HepG2 (cell line): ENCODE measurements around the gene SNX10. TPM values are rescaled to one million over a fixed set of nuclear protein-coding genes. Genes with fewer than 3 reads are reported as not detected.
A peak's percentile ranks its signal among the peaks of the same experiment; 100 is the strongest.

Experiments
- HDAC2 ChIP-seq: sonication (generic); formaldehyde crosslinking; IDR thresholded peaks from 2 replicates; pipeline ENCODE4 v1.4.0; 2020; ENCODE audit warnings: missing genetic modification reagents
- HNRNPLL ChIP-seq: fragments of 200-400 bp; formaldehyde crosslinking; IDR thresholded peaks from 2 replicates; pipeline ENCODE4 v1.6.1; 2017; ENCODE audit warnings: mild to moderate bottlenecking, low read depth, low read length; ENCODE audit not compliant: poor library complexity, severe bottlenecking
- MEF2D ChIP-seq: sonication (generic); formaldehyde crosslinking; IDR thresholded peaks from 2 replicates; pipeline ENCODE4 v1.5.1; 2020; ENCODE audit warnings: mild to moderate bottlenecking, missing genetic modification reagents
- RXRA ChIP-seq: sonication (generic); formaldehyde crosslinking; IDR thresholded peaks from 2 replicates; pipeline ENCODE4 v1.5.1; 2020; ENCODE audit warnings: missing genetic modification reagents
- ZNF205 ChIP-seq: IDR thresholded peaks from 2 replicates; pipeline ENCODE4 v1.6.1; 2018; ENCODE audit warnings: missing biosample characterization, missing genetic modification reagents
- ZNF382 ChIP-seq: sonication (generic); formaldehyde crosslinking; IDR thresholded peaks from 2 replicates; pipeline ENCODE4 v1.5.0; 2020; ENCODE audit warnings: missing genetic modification reagents, mild to moderate bottlenecking, borderline replicate concordance
- ZNF558 ChIP-seq: sonication (generic); formaldehyde crosslinking; IDR thresholded peaks from 2 replicates; pipeline ENCODE4 v1.9.0; 2022; ENCODE audit warnings: mild to moderate bottlenecking, missing genetic modification reagents, borderline replicate concordance
- ZNF777 ChIP-seq: sonication (generic); formaldehyde crosslinking; IDR thresholded peaks from 2 replicates; pipeline ENCODE4 v1.4.0; 2020; ENCODE audit warnings: missing genetic modification reagents
- polyA plus RNA-seq, 8 experiments: library from polyadenylated mRNA; depleted of rRNA in 3 of 8; stranded (reverse) in 7 of 8; unstranded in 1 of 8; fragments of >200 nt; fragmentation: Illumina TruSeq in 4 of 8; extraction: Trizol in 4 of 8; gene quantifications; 2 replicates each; pipeline versions ENCODE4 v1.2.1 to v1.2.3, GENCODE V29; 2011 to 2016; ENCODE audit warnings: low read depth in 4 of 8, missing spikeins in 1 of 8, mixed read lengths in 1 of 8; ENCODE audit not compliant: insufficient read depth in 1 of 8
- total RNA-seq, 5 experiments: library from RNA; depleted of rRNA; stranded (reverse); fragments of >200 nt; fragmentation: Illumina TruSeq; extraction: Trizol; gene quantifications; 2 replicates each; pipeline ENCODE4 v1.2.3, GENCODE V29; 2016; ENCODE audit warnings: low read depth in 1 of 5
- TF ChIP-seq, protein P1 (sequence below): sonication (generic); formaldehyde crosslinking; IDR thresholded peaks from 2 replicates; pipeline ENCODE4 v1.5.0; 2020; ENCODE audit warnings: mild to moderate bottlenecking, missing genetic modification reagents, borderline replicate concordance
- TF ChIP-seq, protein P2 (sequence below): IDR thresholded peaks from 2 replicates; pipeline ENCODE4 v1.6.1; 2018; ENCODE audit warnings: missing genetic modification reagents
- TF ChIP-seq, protein P3 (sequence below), 2 experiments: sonication (generic) in 1 of 2; formaldehyde crosslinking in 1 of 2; IDR thresholded peaks; 2 replicates each; pipeline versions ENCODE4 v1.4.0 to v1.6.1; 2016 to 2020; ENCODE audit warnings: borderline replicate concordance in 1 of 2, low read depth in 1 of 2, mild to moderate bottlenecking in 1 of 2, missing genetic modification reagents in 1 of 2
- TF ChIP-seq, protein P4 (sequence below): sonication (generic); formaldehyde crosslinking; IDR thresholded peaks from 2 replicates; pipeline ENCODE4 v1.8.0; 2023; ENCODE audit warnings: mild to moderate bottlenecking, missing genetic modification reagents

The SNX10 gene
- total and polyA plus RNA-seq, 2 of the 13 experiments (the other 11 are each of a cell fraction or from before 2014, with no cell fraction given): 26.0 to 27.6 TPM

DNA sequence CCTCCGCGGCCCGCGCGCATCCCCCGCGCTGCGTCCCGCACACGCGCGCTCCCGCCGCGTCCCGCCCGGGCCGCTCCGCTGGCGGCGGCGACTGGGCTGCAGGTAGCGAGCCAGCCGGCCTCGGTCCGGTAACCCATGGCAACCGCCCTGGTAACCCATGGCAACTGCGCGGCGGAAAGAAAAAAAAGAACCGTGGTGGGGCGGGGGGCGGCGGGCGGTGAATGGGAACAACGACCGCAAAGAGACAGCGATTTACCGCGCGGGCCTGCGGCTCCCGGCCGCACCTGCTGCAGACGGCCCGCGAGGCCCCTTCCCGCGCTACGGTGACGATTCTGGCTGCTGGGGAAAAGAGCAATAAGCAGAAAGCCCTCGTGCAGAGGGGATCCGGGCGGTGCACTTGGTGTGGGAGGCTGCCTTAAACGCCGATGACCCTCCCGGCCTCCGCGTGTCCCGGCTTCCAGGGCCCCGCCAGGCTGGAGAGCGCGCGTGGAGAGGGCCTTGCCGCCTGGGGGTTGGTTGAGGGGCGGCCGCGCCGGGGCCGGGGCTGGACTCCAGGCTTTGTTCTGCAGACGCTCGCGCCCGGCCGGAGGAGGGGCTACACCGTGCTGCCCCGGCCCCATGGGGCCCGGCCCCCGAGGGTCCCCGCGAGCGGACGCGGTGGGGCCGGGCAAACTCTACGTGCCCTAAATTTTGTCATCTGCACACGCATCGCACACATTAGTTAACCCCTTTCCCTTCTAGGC, 84.7 kb downstream of the SNX10 start (continued):
- TF ChIP-seq, protein P1, sequence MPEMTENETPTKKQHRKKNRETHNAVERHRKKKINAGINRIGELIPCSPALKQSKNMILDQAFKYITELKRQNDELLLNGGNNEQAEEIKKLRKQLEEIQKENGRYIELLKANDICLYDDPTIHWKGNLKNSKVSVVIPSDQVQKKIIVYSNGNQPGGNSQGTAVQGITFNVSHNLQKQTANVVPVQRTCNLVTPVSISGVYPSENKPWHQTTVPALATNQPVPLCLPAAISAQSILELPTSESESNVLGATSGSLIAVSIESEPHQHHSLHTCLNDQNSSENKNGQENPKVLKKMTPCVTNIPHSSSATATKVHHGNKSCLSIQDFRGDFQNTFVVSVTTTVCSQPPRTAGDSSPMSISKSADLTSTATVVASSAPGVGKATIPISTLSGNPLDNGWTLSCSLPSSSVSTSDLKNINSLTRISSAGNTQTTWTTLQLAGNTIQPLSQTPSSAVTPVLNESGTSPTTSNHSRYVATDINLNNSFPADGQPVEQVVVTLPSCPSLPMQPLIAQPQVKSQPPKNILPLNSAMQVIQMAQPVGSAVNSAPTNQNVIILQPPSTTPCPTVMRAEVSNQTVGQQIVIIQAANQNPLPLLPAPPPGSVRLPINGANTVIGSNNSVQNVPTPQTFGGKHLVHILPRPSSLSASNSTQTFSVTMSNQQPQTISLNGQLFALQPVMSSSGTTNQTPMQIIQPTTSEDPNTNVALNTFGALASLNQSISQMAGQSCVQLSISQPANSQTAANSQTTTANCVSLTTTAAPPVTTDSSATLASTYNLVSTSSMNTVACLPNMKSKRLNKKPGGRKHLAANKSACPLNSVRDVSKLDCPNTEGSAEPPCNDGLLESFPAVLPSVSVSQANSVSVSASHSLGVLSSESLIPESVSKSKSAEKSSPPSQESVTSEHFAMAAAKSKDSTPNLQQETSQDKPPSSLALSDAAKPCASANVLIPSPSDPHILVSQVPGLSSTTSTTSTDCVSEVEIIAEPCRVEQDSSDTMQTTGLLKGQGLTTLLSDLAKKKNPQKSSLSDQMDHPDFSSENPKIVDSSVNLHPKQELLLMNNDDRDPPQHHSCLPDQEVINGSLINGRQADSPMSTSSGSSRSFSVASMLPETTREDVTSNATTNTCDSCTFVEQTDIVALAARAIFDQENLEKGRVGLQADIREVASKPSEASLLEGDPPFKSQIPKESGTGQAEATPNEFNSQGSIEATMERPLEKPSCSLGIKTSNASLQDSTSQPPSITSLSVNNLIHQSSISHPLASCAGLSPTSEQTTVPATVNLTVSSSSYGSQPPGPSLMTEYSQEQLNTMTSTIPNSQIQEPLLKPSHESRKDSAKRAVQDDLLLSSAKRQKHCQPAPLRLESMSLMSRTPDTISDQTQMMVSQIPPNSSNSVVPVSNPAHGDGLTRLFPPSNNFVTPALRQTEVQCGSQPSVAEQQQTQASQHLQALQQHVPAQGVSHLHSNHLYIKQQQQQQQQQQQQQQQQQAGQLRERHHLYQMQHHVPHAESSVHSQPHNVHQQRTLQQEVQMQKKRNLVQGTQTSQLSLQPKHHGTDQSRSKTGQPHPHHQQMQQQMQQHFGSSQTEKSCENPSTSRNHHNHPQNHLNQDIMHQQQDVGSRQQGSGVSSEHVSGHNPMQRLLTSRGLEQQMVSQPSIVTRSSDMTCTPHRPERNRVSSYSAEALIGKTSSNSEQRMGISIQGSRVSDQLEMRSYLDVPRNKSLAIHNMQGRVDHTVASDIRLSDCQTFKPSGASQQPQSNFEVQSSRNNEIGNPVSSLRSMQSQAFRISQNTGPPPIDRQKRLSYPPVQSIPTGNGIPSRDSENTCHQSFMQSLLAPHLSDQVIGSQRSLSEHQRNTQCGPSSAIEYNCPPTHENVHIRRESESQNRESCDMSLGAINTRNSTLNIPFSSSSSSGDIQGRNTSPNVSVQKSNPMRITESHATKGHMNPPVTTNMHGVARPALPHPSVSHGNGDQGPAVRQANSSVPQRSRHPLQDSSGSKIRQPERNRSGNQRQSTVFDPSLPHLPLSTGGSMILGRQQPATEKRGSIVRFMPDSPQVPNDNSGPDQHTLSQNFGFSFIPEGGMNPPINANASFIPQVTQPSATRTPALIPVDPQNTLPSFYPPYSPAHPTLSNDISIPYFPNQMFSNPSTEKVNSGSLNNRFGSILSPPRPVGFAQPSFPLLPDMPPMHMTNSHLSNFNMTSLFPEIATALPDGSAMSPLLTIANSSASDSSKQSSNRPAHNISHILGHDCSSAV (CRISPR knock-in tag): no peak
- TF ChIP-seq, protein P2, sequence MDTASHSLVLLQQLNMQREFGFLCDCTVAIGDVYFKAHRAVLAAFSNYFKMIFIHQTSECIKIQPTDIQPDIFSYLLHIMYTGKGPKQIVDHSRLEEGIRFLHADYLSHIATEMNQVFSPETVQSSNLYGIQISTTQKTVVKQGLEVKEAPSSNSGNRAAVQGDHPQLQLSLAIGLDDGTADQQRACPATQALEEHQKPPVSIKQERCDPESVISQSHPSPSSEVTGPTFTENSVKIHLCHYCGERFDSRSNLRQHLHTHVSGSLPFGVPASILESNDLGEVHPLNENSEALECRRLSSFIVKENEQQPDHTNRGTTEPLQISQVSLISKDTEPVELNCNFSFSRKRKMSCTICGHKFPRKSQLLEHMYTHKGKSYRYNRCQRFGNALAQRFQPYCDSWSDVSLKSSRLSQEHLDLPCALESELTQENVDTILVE (CRISPR knock-in tag): no peak
- TF ChIP-seq, protein P3, sequence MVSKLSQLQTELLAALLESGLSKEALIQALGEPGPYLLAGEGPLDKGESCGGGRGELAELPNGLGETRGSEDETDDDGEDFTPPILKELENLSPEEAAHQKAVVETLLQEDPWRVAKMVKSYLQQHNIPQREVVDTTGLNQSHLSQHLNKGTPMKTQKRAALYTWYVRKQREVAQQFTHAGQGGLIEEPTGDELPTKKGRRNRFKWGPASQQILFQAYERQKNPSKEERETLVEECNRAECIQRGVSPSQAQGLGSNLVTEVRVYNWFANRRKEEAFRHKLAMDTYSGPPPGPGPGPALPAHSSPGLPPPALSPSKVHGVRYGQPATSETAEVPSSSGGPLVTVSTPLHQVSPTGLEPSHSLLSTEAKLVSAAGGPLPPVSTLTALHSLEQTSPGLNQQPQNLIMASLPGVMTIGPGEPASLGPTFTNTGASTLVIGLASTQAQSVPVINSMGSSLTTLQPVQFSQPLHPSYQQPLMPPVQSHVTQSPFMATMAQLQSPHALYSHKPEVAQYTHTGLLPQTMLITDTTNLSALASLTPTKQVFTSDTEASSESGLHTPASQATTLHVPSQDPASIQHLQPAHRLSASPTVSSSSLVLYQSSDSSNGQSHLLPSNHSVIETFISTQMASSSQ (IDR thresholded peaks at IDR 0.05; ENCODE audit: low read depth): no peak
- TF ChIP-seq, protein P3 (CRISPR knock-in tag; IDR thresholded peaks at IDR 0.05; ENCODE audit: borderline replicate concordance): 0 out of 2 replicates have a peak, but pooled peaks have one; percentile 11
- TF ChIP-seq HNRNPLL: peak; percentile 97
- TF ChIP-seq, protein P4, sequence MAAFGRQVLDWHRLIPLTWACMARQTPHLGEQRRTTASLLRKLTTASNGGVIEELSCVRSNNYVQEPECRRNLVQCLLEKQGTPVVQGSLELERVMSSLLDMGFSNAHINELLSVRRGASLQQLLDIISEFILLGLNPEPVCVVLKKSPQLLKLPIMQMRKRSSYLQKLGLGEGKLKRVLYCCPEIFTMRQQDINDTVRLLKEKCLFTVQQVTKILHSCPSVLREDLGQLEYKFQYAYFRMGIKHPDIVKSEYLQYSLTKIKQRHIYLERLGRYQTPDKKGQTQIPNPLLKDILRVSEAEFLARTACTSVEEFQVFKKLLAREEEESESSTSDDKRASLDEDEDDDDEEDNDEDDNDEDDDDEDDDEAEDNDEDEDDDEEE (CRISPR knock-in tag): peak; percentile 87; the same call in 1 of the 2 replicates
- no peak for TF ChIP-seq ZNF382 (CRISPR knock-in tag)
- peak; percentile 61; the same call in 1 of the 2 replicates for TF ChIP-seq ZNF777 (CRISPR knock-in tag)
- TF ChIP-seq ZNF558 (CRISPR knock-in tag): peak; percentile 40; the same call in 1 of the 2 replicates
- peak; percentile 57; the same call in 1 of the 2 replicates for TF ChIP-seq ZNF205 (CRISPR knock-in tag)
- TF ChIP-seq RXRA (CRISPR knock-in tag): peak; percentile 22; the same call in 1 of the 2 replicates
- 0 out of 2 replicates have a peak, but pooled peaks have one; percentile 22 for TF ChIP-seq HDAC2 (CRISPR knock-in tag)
- TF ChIP-seq MEF2D: no peak
